HG02623 (cell line): ENCODE results near the gene MAPK9.
A peak's percentile ranks its signal among the peaks of the same experiment; 100 is the strongest.

ENCODE experiments used
- ATAC-seq: cut with Tn5 transposase; IDR thresholded peaks from one replicate; pipeline ENCODE4 v1.9.1; 2021; ENCODE audit warnings: moderate library complexity; ENCODE audit not compliant: unreplicated experiment

The MAPK9 gene

GRCh38 chr5:180296771-180297170 lies 4.9 kb upstream of the MAPK9 start:
- ATAC-seq, result no peak

GRCh38 chr5:180294913-180295555 lies 3.2 kb upstream of the MAPK9 start:
- no peak for ATAC-seq

- no peak for ATAC-seq
Observed at GRCh38 chr5:180294411-180294810, 2.5 kb upstream of the MAPK9 start.

GRCh38 chr5:180291234-180291940 lies 496 bp downstream of the MAPK9 start:
- peak; percentile 26 for ATAC-seq

GRCh38 chr5:180290568-180291233 lies 1.2 kb downstream of the MAPK9 start:
- ATAC-seq, result no peak

- ATAC-seq, result no peak
Observed at GRCh38 chr5:180289966-180290365, 1.9 kb downstream of the MAPK9 start.

- no peak for ATAC-seq
Observed at GRCh38 chr5:180289433-180289832, 2.5 kb downstream of the MAPK9 start.

GRCh38 chr5:180287868-180288267 lies 4.0 kb downstream of the MAPK9 start:
- no peak for ATAC-seq

- no peak for ATAC-seq
Observed at GRCh38 chr5:180287404-180287803, 4.5 kb downstream of the MAPK9 start.

- no peak for ATAC-seq
Observed at GRCh38 chr5:180284149-180284548, 7.7 kb downstream of the MAPK9 start.

GRCh38 chr5:180283026-180283615 lies 8.8 kb downstream of the MAPK9 start:
- no peak for ATAC-seq

GRCh38 chr5:180282281-180282680 lies 9.6 kb downstream of the MAPK9 start:
- no peak for ATAC-seq

GRCh38 chr5:180281706-180282105 lies 10.2 kb downstream of the MAPK9 start:
- no peak for ATAC-seq

GRCh38 chr5:180274695-180275094 lies 17.2 kb downstream of the MAPK9 start:
- no peak for ATAC-seq

- no peak for ATAC-seq
Observed at GRCh38 chr5:180271221-180271620, 20.7 kb downstream of the MAPK9 start.

GRCh38 chr5:180259260-180259611 lies 32.6 kb downstream of the MAPK9 start:
- no peak for ATAC-seq

GRCh38 chr5:180253036-180253824 lies 38.7 kb downstream of the MAPK9 start:
- no peak for ATAC-seq

- ATAC-seq, result no peak
Observed at GRCh38 chr5:180251887-180252286, 40.0 kb downstream of the MAPK9 start.

- no peak for ATAC-seq
Observed at GRCh38 chr5:180251141-180251540, 40.7 kb downstream of the MAPK9 start.

GRCh38 chr5:180250329-180250728 lies 41.6 kb downstream of the MAPK9 start:
- ATAC-seq, result no peak

GRCh38 chr5:180241600-180241999 lies 50.3 kb downstream of the MAPK9 start:
- ATAC-seq, result no peak
